BLaER1 (cell line): ENCODE measurements around the gene ZNF814.
A peak's percentile ranks its signal among the peaks of the same experiment; 100 is the strongest.
"Not testable (repeated sequence)": the region's sequence is repeated elsewhere in the genome, so short reads cannot be mapped to it uniquely, and the experiment has no call there.

ENCODE experiments used
- H3K27ac ChIP-seq: shearing (Covaris generic); formaldehyde crosslinking; 2 replicates; pipeline ENCODE4 v1.8.1; 2022
- H3K27me3 ChIP-seq: shearing (Covaris generic); formaldehyde crosslinking; 2 replicates; pipeline ENCODE4 v1.8.1; 2022
- H3K36me3 ChIP-seq: shearing (Covaris generic); formaldehyde crosslinking; 2 replicates; pipeline ENCODE4 v1.8.1; 2022
- H3K4me1 ChIP-seq: shearing (Covaris generic); formaldehyde crosslinking; 2 replicates; pipeline ENCODE4 v1.8.1; 2022
- H3K4me2 ChIP-seq: shearing (Covaris generic); formaldehyde crosslinking; 2 replicates; pipeline ENCODE4 v1.8.1; 2022
- H3K4me3 ChIP-seq: shearing (Covaris generic); formaldehyde crosslinking; 2 replicates; pipeline ENCODE4 v1.8.1; 2022
- H3K9ac ChIP-seq: shearing (Covaris generic); formaldehyde crosslinking; 2 replicates; pipeline ENCODE4 v1.8.1; 2022
- H3K9me3 ChIP-seq: shearing (Covaris generic); formaldehyde crosslinking; 2 replicates; pipeline ENCODE4 v1.8.1; 2022
- H4K20me1 ChIP-seq: shearing (Covaris generic); formaldehyde crosslinking; 2 replicates; pipeline ENCODE4 v1.8.1; 2022
- Cebpa-rat ChIP-seq: shearing (Covaris generic); IDR thresholded peaks from 2 replicates; pipeline ENCODE4 v1.8.1; 2022

Gene ZNF814

DNA sequence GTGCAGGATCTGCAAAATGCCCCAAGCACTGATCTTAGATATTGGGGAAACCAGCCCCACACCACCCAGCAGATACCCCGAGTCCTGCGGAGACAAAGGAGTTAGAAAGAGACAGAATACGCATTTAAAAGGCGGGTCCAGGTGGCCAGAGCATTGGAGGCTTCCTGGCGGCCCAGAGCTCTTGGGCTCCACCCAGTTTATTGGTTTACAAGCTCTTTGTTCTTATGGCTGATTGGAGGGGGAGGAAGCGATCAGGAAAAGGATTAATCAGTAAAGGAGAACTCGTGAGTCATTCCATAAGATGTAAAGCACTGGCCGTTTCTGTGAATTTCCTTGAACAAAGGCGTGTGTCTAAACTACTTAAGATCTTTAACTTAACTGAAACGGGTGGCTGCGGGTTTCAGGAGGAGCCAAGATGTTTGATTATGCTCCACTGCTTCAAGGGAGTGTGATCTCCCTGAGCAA lies 38.3 kb downstream of the ZNF814 start:
- TF ChIP-seq Cebpa-rat: no peak
- no peaks in the 10 kb centered on the region for H3K27me3 ChIP-seq
- H4K20me1 ChIP-seq: peaks cover 67% of the 10 kb centered on the region
- peak overlapping the region; percentile 85 for H3K27ac ChIP-seq
- peak overlapping the region; percentile 93 for H3K4me2 ChIP-seq
- peak overlapping the region; percentile 91 for H3K9ac ChIP-seq
- H3K9me3 ChIP-seq: no peaks in the 10 kb centered on the region
- H3K4me3 ChIP-seq: peak overlapping the region; percentile 79
- peaks cover 59% of the 10 kb centered on the region for H3K36me3 ChIP-seq
- peaks cover 18% of the 10 kb centered on the region for H3K4me1 ChIP-seq

GRCh38 chr19:57849666-57850473 lies 39.0 kb downstream of the ZNF814 start, which contains the start of gene ZNF587:
ZNF587 (plus strand) TSS chr19:57849859; CDS start chr19:57850039, 180 bp downstream.
- peaks cover 59% of the 10 kb centered on the region for H3K36me3 ChIP-seq
- H3K4me3 ChIP-seq: peak within 1 kb of the TSS; percentile 79
- not testable (repeated sequence) for H3K9me3 ChIP-seq, H3K27me3 ChIP-seq
- H3K4me1 ChIP-seq: peaks cover 18% of the 10 kb centered on the region
- peak within 1 kb of the TSS; percentile 91 for H3K9ac ChIP-seq
- H3K4me2 ChIP-seq: peak within 1 kb of the TSS; percentile 93
- peaks cover 67% of the 10 kb centered on the region for H4K20me1 ChIP-seq
- H3K27ac ChIP-seq: peak within 1 kb of the TSS; percentile 85

- H3K9me3 ChIP-seq, H3K27me3 ChIP-seq, H3K9ac ChIP-seq, H3K27ac ChIP-seq: not testable (repeated sequence)
- H3K4me3 ChIP-seq: peak overlapping the region; percentile 79
- H3K4me1 ChIP-seq: peaks cover 18% of the 10 kb centered on the region
- H3K4me2 ChIP-seq: peak overlapping the region; percentile 93
- H3K36me3 ChIP-seq: peaks cover 63% of the 10 kb centered on the region
- peaks cover 71% of the 10 kb centered on the region for H4K20me1 ChIP-seq
Measured at GRCh38 chr19:57849162-57849665, 39.6 kb downstream of the ZNF814 start.

GRCh38 chr19:57847164-57847563 lies 41.7 kb downstream of the ZNF814 start:
- H3K27me3 ChIP-seq, H3K27ac ChIP-seq, H3K9ac ChIP-seq, H3K4me2 ChIP-seq, H3K4me3 ChIP-seq, H3K9me3 ChIP-seq: not testable (repeated sequence)
- Histone ChIP-seq H3K4me1 (peaks cover 18% of the 10 kb centered on the region), H4K20me1 (peaks cover 72% of the 10 kb centered on the region), H3K36me3 (peaks cover 63% of the 10 kb centered on the region)

DNA sequence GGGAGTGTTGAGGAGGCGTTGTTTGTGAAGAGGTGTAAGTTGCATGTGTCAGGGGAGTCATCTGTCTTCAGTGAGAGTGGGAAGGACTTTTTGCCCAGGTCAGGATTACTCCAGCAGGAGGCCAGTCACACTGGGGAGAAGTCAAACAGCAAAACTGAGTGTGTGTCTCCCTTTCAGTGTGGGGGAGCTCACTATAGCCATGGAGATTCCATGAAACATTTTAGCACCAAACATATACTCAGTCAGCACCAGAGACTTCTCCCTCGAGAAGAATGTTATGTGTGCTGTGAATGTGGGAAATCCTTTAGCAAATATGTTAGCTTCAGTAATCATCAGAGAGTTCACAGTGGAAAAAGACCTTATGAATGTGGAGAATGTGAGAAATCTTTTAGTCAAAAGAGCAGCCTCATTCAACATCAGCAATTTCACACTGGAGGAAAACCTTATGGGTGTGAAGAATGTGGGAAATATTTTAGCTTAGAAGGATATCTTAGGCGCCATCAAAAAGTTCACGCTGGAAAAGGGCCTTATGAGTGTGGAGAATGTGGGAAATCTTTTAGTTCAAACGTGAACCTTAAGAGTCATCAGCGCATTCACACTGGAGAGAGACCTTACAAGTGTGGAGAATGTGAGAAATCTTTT lies 47.6 kb downstream of the ZNF814 start:
- no peaks in the 10 kb centered on the region for H3K9me3 ChIP-seq
- no peak overlapping the region for H3K27ac ChIP-seq
- no peak overlapping the region for H3K9ac ChIP-seq
- no peak overlapping the region for H3K4me3 ChIP-seq
- peaks cover 91% of the 10 kb centered on the region for H4K20me1 ChIP-seq
- no peak overlapping the region for H3K4me2 ChIP-seq
- no peaks in the 10 kb centered on the region for H3K27me3 ChIP-seq
- peaks cover 93% of the 10 kb centered on the region for H3K36me3 ChIP-seq
- TF ChIP-seq Cebpa-rat: no peak
- H3K4me1 ChIP-seq: peaks cover 9% of the 10 kb centered on the region

DNA sequence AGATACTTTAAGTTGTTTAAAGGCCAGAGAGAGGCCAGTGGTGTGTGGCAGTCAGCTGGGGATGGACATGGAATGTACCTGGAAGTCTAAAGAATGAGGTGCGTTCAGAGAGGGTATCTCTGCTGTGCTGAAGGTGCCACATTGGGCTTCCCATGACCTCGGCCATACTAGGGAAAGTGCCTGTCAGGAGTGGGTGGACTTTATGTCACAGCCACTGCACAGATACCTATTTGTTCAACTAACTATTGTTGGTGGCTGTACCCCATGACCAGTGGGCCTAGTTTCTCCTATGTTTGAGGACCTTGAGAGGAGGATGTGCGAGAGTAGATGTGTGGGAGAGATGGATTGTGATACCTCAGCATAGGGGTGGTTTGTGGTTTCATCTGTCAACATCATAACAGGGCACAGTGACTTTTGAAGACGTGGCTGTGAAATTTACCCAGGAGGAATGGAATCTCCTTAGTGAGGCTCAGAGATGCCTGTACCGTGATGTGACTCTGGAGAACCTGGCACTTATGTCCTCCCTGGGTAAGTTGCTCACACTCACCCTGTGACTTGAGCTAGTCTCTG lies 50.1 kb downstream of the ZNF814 start:
- H3K36me3 ChIP-seq: peaks cover 67% of the 10 kb centered on the region

GRCh38 chr19:57836991-57837390 lies 51.8 kb downstream of the ZNF814 start:
- H4K20me1 ChIP-seq: peaks cover 60% of the 10 kb centered on the region
- H3K9ac ChIP-seq, H3K4me1 ChIP-seq, H3K27me3 ChIP-seq, H3K9me3 ChIP-seq, H3K4me3 ChIP-seq, H3K27ac ChIP-seq: not testable (repeated sequence)
- H3K36me3 ChIP-seq: peaks cover 59% of the 10 kb centered on the region
- peak overlapping the region; percentile 14; the same call in 1 of the 2 replicates for H3K4me2 ChIP-seq

More for the DNA sequence above, 50.1 kb downstream of the ZNF814 start:
- H4K20me1 ChIP-seq: peaks cover 68% of the 10 kb centered on the region
- H3K9ac ChIP-seq, H3K27ac ChIP-seq, H3K9me3 ChIP-seq, H3K27me3 ChIP-seq, H3K4me3 ChIP-seq, H3K4me1 ChIP-seq, H3K4me2 ChIP-seq: not testable (repeated sequence)

DNA sequence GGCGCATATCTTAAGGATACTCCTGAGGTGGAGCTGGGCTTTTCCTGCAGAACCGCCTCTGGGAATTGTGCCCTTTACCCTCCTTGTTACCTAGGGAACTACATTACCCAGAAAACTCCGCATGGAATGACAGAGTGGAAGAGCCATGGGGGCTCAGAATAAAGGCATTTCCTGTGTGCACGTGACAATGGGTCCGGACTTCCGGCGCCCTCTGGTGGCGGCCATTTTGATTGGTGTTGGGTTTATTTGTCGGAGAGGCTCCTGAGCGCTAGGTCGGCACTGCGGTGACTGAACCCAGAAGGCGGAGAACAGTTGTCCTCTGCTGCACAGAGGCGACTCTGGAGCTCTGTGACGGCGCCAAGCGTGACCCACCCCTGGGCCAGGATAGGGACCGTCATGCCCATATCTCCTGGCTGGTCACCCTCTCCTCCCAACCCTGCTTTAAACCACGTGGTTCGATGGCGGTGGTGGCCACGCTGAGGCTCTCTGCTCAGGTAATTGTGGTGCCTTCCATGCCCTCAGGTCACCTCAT lies 58.7 kb downstream of the ZNF814 start, which contains the start of gene ZNF587B:
TSS of gene ZNF587B (plus strand) at position 229 of the 532 bp plus-strand sequence. CDS start at position 459, 230 bp downstream.
- Histone ChIP-seq H3K36me3 (peaks cover 73% of the 10 kb centered on the region), H3K4me3 (no peak within 1 kb of the TSS), H3K9ac (no peak within 1 kb of the TSS), H3K27ac (no peak within 1 kb of the TSS), H3K27me3 (no peaks in the 10 kb centered on the region), H4K20me1 (peaks cover 69% of the 10 kb centered on the region), H3K4me1 (no peaks in the 10 kb centered on the region), H3K9me3 (peaks cover 12% of the 10 kb centered on the region; the same call in 1 of the 2 replicates), H3K4me2 (no peak within 1 kb of the TSS)
- TF ChIP-seq Cebpa-rat: no peak

- peaks cover 78% of the 10 kb centered on the region for H4K20me1 ChIP-seq
- no peak overlapping the region for H3K9ac ChIP-seq
- no peaks in the 10 kb centered on the region for H3K27me3 ChIP-seq
- no peak overlapping the region for H3K4me2 ChIP-seq
- H3K27ac ChIP-seq: no peak overlapping the region
- peaks cover 12% of the 10 kb centered on the region; the same call in 1 of the 2 replicates for H3K9me3 ChIP-seq
- no peaks in the 10 kb centered on the region for H3K4me1 ChIP-seq
- H3K4me3 ChIP-seq: no peak overlapping the region
- no peak for TF ChIP-seq Cebpa-rat
- H3K36me3 ChIP-seq: peaks cover 81% of the 10 kb centered on the region
Measured at GRCh38 chr19:57829316-57829715, 59.5 kb downstream of the ZNF814 start.
